ENCODE results near the gene IST1.
"Not testable (repeated sequence)": the region's sequence is repeated elsewhere in the genome, so short reads cannot be mapped to it uniquely, and the experiment has no call there.

IST1 gene

DNA sequence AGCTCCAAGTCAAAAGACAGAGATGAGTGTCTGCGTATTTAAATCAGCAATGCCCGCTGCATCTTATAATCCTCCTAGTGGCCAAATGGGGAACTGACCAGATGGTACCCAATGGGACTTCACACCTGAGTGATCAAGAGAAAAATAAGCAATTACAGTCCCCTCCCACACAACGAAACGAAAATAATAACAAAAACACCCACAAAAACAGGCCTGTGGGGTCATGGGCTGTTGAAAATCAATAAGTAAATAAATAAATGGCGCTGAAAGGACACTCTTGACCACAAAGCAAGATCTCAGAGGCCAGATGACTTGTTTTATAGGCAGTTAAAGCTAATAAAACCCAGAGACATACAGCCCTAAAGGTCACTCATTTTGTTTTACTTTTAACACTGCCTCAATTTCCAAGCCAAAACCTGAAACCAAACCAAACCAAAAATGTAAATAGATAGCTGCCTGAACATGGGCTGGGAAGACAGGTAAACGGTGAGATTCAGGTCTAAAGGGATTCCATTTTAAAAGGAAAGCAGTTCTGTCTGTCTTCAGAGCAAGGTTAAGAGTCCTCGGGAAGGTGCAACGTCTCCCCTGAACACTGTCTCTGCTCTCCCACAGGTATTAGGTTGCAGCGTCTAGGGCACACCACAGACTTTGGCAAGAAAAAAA lies 12.7 kb upstream of the IST1 start:
- DNase-seq: peak in 10 of 14 donors; percentile 2 to 82 (median 18)

DNA sequence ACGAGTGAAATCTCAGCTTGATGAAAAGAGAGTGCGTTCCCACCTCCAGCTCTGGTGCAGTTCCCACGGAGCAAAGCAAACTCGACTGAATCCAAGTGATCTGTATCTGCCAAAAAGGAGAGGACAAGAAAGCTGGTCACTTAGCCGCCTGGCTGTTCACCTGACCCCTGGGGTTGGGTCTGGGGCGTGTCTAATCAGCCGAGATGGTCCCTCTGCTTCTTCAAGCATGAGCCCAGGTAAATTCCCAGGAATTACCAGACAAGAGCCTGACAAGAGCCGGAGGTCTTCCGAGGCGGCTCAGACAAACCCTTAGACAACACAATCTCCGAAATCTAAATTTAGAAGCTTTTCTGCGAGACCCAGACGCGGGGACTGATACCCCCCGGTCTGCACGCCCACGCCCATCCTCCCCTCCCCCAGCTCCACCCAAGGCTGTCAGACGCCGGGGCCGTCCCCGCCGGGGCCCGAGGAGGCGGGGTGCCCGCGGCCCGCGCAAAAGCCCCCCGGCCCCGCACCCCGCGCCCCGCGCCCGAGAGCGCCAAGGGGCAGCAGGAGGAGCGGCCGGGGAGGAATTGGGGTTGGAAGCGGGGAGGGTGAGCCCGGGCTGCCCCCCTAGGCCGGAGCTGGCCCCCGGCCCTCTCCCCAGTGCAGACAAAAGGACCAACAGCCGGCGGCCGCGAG lies 12.0 kb upstream of the IST1 start:
- peak in 11 of 14 donors; percentile 30 to 69 (median 51) for DNase-seq

DNA sequence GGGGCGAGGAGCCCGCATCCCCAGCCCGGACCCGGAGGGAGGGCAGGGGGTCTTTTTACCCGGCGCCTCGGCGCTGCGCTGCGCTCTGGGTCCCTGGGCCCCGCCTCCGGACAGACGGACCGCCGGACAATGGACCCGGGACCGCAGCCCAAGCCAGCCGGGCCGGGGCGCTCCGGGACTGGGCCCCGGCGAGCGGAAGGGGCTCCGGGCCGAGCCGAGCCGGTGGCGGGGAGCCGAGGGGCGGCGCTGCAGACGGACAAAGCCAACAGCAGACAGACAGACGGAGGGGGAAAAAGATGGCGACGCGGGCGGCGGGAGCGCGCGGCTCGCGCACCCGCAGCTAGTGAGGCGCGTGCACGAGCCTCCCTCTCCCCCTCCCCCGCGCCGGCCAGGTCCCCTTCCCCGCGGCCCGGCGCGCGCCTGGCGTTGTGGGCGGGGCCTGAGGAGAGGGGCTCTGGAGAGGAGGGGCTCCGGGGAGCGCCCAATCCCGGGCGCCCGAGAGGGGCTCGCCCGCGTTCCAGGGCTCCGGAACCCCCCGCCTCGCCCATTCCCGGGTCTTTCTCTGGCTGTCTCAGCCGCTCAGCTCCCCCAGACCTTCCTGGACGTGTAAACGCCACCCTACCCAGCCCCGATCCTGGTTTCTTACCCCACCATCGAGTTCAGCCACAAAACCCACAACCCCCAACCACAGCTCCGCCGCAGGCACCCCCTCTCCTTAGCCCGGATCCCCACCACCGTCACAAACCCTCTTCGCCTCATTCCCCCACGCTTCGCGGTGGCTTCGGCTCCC lies 11.3 kb upstream of the IST1 start, which contains the start of gene ZNF821:
Gene ZNF821 (minus strand): TSS at position 334 of the 790 bp plus-strand sequence. CDS start 4,236 bp downstream, outside the sequence.
- DNase-seq: peak in 13 of 14 donors; percentile 37 to 83 (median 65)

GRCh38 chr16:71885261-71885650 lies 10.1 kb upstream of the IST1 start:
- no peak for DNase-seq

DNA sequence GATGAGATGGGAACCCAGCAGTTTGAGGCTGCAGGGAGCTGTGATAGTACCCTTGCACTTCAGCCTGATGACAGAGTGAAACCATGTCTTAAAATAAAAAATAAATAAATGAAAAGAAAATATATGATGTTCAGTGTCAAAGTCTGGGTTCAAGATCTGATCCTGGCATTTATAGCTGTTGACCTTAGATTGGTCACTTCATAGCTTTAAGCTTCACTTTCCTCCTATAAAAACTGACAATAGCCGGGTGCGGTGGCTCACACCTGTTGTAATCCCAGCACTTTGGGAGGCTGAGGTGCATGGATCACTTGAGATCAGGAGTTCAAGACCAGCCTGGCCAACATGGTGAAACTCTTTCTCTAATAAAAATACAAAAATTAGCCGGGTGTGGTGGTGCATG lies 6.2 kb upstream of the IST1 start:
- no peak for DNase-seq

- DNase-seq: no peak
These were observed 1.5 kb upstream of the IST1 start for GRCh38 chr16:71893888-71894228.

GRCh38 chr16:71894229-71894920 lies 956 bp upstream of the IST1 start:
- peak in 11 of 14 donors; percentile 23 to 59 (median 40) for DNase-seq

- DNase-seq: peak in 3 of 14 donors; percentile 21 to 51 (median 36)
These were observed 491 bp downstream of the IST1 start for GRCh38 chr16:71895679-71896365.

DNA sequence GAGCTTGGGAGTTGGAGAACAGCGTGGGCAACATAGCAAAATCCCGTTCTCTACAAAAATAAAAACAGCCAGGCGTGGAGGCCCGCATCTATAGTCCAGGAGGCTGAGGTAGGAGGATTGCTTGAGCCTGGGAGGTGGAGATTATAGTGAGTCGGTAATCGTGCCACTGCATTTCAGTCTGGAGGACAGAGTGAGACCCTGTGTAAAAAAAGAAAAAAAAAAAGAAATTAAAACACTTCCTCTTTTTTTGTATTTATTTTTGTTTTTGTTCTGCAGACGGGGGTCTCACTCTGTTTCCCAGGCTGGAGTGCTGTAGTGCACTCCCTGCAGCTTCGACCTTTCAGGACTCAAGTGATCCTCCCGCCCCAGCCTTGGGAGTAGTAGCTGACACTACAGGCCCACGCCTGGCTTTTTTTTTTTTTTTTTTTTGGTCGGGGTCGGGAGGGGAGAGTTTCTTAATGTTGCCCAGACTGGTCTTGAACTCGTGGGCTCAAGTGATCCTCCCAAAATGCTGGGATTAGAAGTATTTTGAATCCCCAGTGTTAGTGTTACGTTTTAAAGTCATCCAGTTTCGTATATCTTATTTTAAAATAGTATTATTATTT lies 1.5 kb downstream of the IST1 start:
- DNase-seq: no peak

DNA sequence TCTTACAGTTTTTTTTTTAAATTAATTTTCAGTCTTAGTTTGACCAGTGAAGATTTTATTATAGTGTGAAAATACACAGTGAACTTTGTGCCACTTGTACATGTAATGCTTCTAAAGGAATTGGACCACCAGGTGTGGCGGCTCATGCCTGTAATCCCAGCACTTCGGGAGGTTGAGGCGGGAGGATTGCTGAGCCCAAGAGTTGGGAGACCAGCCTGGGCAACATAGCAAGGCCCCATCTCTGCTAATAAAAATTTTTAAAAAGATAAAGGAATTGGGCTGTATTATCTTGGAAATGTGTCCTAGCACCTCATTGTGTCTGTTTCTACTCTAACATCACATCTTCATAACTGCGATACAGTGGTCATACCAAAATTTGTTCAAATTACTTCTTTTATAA lies 3.8 kb downstream of the IST1 start:
- no peak for DNase-seq

- DNase-seq: no peak
These were observed 7.5 kb downstream of the IST1 start for GRCh38 chr16:71902656-71903365.

- no peak for DNase-seq
These were observed 8.3 kb downstream of the IST1 start for GRCh38 chr16:71903608-71904007.

- no peak for DNase-seq
These were observed 8.9 kb downstream of the IST1 start for GRCh38 chr16:71904239-71904638.

DNA sequence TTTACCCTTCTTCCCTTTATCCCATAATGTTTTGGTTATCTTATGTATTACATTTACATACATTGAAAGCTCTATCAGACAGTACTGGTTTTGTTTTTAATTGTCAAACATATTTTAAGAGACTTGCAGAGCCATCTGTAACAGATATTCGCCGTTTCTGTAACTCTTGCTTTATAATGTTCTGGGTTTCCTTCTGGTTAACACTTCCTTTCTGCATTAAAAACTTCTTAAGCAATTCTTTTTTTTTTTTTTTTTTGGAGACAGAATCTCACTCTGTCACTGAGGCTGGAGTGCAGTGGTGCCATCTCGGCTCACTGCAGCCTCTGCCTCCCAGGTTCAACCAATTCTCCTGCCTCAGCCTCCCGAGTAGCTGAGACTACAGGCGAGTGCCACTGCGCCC lies 10.4 kb downstream of the IST1 start:
- DNase-seq: not testable (repeated sequence)

- no peak for DNase-seq
These were observed 15.8 kb downstream of the IST1 start for GRCh38 chr16:71911121-71911520.

GRCh38 chr16:71912534-71913275 lies 17.4 kb downstream of the IST1 start:
- no peak for DNase-seq

GRCh38 chr16:71914802-71915201 lies 19.5 kb downstream of the IST1 start:
- DNase-seq: no peak

GRCh38 chr16:71915350-71915749 lies 20.0 kb downstream of the IST1 start:
- DNase-seq: no peak

DNA sequence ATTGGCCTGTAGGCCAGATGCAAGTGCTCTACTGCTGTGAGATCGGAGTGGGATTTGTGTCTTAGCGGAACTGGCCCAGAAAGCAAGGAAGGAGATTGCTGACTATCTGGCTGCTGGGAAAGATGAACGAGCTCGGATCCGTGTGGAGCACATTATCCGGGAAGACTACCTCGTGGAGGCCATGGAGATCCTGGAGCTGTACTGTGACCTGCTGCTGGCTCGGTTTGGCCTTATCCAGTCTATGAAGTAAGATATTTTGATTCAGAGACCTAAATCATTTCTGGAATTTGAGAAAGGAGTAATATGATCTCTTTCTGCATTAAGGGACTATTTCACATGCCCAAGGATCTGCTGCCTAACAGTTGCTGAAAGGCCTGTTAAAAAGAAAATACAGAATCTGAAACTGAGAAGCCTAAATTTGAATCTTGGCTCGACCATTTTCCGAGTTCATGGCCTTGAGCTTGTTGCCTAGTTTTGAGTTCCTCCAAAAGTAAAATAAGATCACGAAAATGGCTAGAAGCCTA lies 21.1 kb downstream of the IST1 start:
- no peak for DNase-seq

DNA sequence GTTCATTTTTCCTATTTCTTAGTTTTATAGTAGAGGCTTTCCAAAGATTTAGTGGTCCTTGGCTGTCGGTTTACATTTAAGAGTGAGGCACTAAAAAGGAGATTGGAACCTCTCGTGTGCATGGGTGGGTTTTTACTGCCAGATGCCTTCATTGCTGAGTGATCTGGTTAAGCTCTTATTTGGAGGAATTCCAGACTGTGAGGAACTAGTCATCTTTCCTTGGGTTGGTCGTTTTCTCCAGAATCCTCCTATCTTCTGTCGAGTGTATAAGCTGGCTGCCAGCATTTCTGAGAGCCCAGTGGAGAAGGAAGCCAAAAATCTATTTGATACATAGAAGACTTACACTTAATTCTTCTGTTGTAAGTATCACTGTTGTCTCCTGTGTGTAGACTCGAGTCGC lies 22.6 kb downstream of the IST1 start:
- DNase-seq: no peak
